ENCODE measurements around the gene LEMD2.

GRCh38 chr6:33779290-33779689, 9.6 kb downstream of the LEMD2 start:
- TF ChIP-seq CTCF (IDR thresholded peaks at IDR 0.05) (no peak), POLR2A (IDR thresholded peaks at IDR 0.05) (no peak)
